Muscle of leg (tissue), 11 donors: Measurements from ENCODE around the gene SRGAP3. TPM values are rescaled to one million over a fixed set of nuclear protein-coding genes. Genes with fewer than 3 reads are reported as not detected.

Experiments used
- DNase-seq: peaks from one replicate; pipeline ENCODE4 v3.0.0; 2013
- H3K27ac ChIP-seq: one replicate; pipeline ENCODE4 v1.5.1; 2013; ENCODE audit warnings: mild to moderate bottlenecking, low read length, control low read depth
- H3K27me3 ChIP-seq: one replicate; pipeline ENCODE4 v1.6.1; 2013; ENCODE audit warnings: low read length; ENCODE audit not compliant: control insufficient read depth, insufficient read depth
- H3K36me3 ChIP-seq: one replicate; pipeline ENCODE4 v1.6.1; 2013; ENCODE audit warnings: low read length; ENCODE audit not compliant: control insufficient read depth, insufficient read depth
- H3K4me1 ChIP-seq: one replicate; pipeline ENCODE4 v1.6.1; 2013; ENCODE audit warnings: low read length; ENCODE audit not compliant: control insufficient read depth, insufficient read depth
- H3K4me3 ChIP-seq: one replicate; pipeline ENCODE4 v1.5.1; 2013; ENCODE audit warnings: low read length, control low read depth
- H3K9me3 ChIP-seq: replicated peaks from 2 replicates; pipeline ENCODE4 v1.6.1; 2013; ENCODE audit warnings: low read depth, low read length; ENCODE audit not compliant: control insufficient read depth
- WGBS: methylation state at CpG from one replicate; pipeline ENCODE4 v1.1.5; 2013; ENCODE audit warnings: missing lambda C conversion rate; ENCODE audit not compliant: insufficient coverage; 5-methylcytosine and 5-hydroxymethylcytosine counted together
- polyA plus RNA-seq, 8 donors: library from polyadenylated mRNA; unstranded; fragments of 120-200 nt; gene quantifications; one replicate each; pipeline versions ENCODE4 v1.2.1 to v1.2.3, GENCODE V29; 2013; ENCODE audit warnings: inconsistent platforms in 1 of 8, low replicate concordance in 1 of 8; ENCODE audit not compliant: insufficient read length in 8 of 8, insufficient read depth in 1 of 8
- total RNA-seq: library from RNA; stranded (reverse); fragments of 120-200 nt; gene quantifications from one replicate; pipeline ENCODE4 v1.2.4, GENCODE V29; 2013

The SRGAP3 gene
- total and polyA plus RNA-seq, 9 donors: 16.2 to 25.7 (median 20.2) TPM

GRCh38 chr3:8954938-8955763 is 294.3 kb downstream of the SRGAP3 start:
- H3K4me1 ChIP-seq: no peaks in the 10 kb centered on the region
- WGBS: 91% methylated on average over 2 of the region's 4 CpGs
- no peak overlapping the region for H3K27ac ChIP-seq
- peaks cover 3% of the 10 kb centered on the region for H3K36me3 ChIP-seq
- H3K9me3 ChIP-seq: no peaks in the 10 kb centered on the region
- no peaks in the 10 kb centered on the region for H3K27me3 ChIP-seq
- no peak for DNase-seq
- H3K4me3 ChIP-seq: no peak overlapping the region

GRCh38 chr3:8953313-8953712 is 296.1 kb downstream of the SRGAP3 start:
- Histone ChIP-seq H3K4me3 (no peak overlapping the region), H3K9me3 (no peaks in the 10 kb centered on the region), H3K27me3 (no peaks in the 10 kb centered on the region), H3K4me1 (no peaks in the 10 kb centered on the region), H3K27ac (no peak overlapping the region), H3K36me3 (peaks cover 3% of the 10 kb centered on the region)
- DNase-seq: no peak

GRCh38 chr3:8952130-8952529 is 297.3 kb downstream of the SRGAP3 start:
- Histone ChIP-seq H3K4me3 (no peak overlapping the region), H3K4me1 (no peaks in the 10 kb centered on the region), H3K27ac (no peak overlapping the region), H3K36me3 (peaks cover 3% of the 10 kb centered on the region), H3K27me3 (no peaks in the 10 kb centered on the region), H3K9me3 (no peaks in the 10 kb centered on the region)
- DNase-seq: no peak

DNA sequence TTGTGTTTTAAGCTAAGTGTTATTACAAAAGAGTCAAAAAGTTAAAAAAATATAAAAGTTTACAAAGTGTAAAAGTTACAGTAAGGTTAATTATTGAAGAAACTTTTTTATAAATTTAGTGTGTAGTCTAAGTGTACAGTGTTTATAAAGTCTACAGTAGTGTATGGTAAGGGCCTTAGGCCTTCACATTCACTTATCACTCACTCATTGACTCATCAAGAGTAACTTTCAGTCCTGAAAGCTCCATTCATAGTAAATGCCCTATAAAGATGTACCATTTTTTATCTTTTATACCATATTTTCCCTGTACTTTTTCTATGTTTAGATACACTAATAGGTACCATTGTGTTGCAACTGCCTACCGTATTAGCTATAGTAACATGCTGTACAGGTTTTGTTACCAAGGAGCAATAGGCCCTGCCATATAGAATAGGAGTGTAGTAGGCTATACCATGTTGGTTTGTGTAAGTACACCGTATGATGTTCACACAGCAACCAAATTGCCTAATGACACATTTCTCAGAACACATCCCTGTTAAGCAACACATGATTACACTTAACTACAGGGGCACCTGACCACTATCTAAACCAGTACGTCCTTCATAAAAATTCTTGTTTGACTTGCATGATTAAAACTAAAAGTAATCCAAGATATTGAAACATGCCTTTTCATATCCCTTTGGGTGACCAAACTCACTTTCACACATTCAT is 303.4 kb downstream of the SRGAP3 start:
- no peak for DNase-seq
- H3K4me1 ChIP-seq: no peaks in the 10 kb centered on the region
- no peak overlapping the region for H3K4me3 ChIP-seq
- WGBS: no CpG with 5 or more reads among the region's 3 CpGs
- no peak overlapping the region for H3K27ac ChIP-seq
- H3K9me3 ChIP-seq: peaks cover 6% of the 10 kb centered on the region
- H3K36me3 ChIP-seq: peaks cover 10% of the 10 kb centered on the region
- H3K27me3 ChIP-seq: no peaks in the 10 kb centered on the region

- DNase-seq: no peak
- Histone ChIP-seq H3K4me3 (no peak overlapping the region), H3K9me3 (peaks cover 6% of the 10 kb centered on the region), H3K4me1 (no peaks in the 10 kb centered on the region), H3K27ac (no peak overlapping the region), H3K36me3 (peaks cover 17% of the 10 kb centered on the region), H3K27me3 (no peaks in the 10 kb centered on the region)
- WGBS: 80% methylated on average over 1 of the region's 4 CpGs
These were observed 306.5 kb downstream of the SRGAP3 start for GRCh38 chr3:8942746-8943488.

- H3K27me3 ChIP-seq: no peaks in the 10 kb centered on the region
- no peak for DNase-seq
- H3K36me3 ChIP-seq: peaks cover 17% of the 10 kb centered on the region
- H3K4me1 ChIP-seq: no peaks in the 10 kb centered on the region
- H3K4me3 ChIP-seq: no peak overlapping the region
- H3K27ac ChIP-seq: no peak overlapping the region
- peaks cover 6% of the 10 kb centered on the region for H3K9me3 ChIP-seq
- WGBS: no CpG with 5 or more reads among the region's 4 CpGs
These were observed 307.3 kb downstream of the SRGAP3 start for GRCh38 chr3:8942115-8942514.

DNA sequence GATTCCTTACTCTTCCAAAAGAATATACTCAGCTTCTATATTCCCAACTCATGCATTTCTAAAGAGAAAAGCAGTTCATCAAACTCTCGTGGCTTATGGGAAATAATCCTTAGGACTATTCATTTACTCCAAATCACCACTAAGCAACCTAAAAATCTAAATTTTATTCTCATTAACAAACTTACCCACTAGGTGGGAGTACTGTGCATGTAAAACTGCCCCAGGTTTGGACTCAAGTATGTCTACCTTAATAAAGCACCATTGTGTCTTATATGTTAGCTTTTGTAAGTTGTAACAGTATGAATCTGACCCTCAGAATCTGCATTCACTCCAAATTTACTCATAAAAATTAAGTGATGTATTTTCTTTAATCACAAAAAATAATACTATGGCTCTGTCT is 311.4 kb downstream of the SRGAP3 start:
- peaks cover 17% of the 10 kb centered on the region for H3K36me3 ChIP-seq
- no peak for DNase-seq
- WGBS: no CpG with 5 or more reads among the region's 1 CpG
- no peaks in the 10 kb centered on the region for H3K4me1 ChIP-seq
- H3K27ac ChIP-seq: no peak overlapping the region
- H3K4me3 ChIP-seq: no peak overlapping the region
- H3K9me3 ChIP-seq: peaks cover 2% of the 10 kb centered on the region
- H3K27me3 ChIP-seq: no peaks in the 10 kb centered on the region

GRCh38 chr3:8937064-8938020 is 312.1 kb downstream of the SRGAP3 start:
- H3K4me3 ChIP-seq: no peak overlapping the region
- no peak for DNase-seq
- peaks cover 16% of the 10 kb centered on the region for H3K36me3 ChIP-seq
- no peaks in the 10 kb centered on the region for H3K4me1 ChIP-seq
- H3K27ac ChIP-seq: no peak overlapping the region
- no peaks in the 10 kb centered on the region for H3K27me3 ChIP-seq
- no peaks in the 10 kb centered on the region for H3K9me3 ChIP-seq
- no CpG with 5 or more reads among the region's 6 CpGs for whole genome bisulfite sequencing

DNA sequence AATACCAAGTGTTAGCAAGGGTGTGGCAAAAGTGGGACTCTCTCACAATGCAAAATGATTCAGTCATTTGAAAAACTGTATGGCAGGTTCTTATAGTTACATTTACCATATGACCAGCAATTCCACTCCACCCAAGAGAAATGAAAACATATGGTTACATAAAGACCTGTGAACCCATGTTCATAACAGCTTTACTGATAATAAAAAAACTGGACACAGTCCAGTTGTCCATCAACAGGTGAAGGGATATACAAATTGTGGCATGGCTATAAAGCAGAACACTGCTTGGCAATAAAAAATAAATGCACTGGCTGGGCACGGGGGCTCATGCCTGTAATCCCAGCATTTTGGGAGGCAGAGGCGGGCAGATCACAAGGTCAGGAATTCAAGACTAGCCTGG is 316.9 kb downstream of the SRGAP3 start:
- no peaks in the 10 kb centered on the region for H3K27me3 ChIP-seq
- WGBS: 78% methylated on average over 1 of the region's 2 CpGs
- no peaks in the 10 kb centered on the region for H3K9me3 ChIP-seq
- no peak overlapping the region for H3K27ac ChIP-seq
- no peaks in the 10 kb centered on the region for H3K4me1 ChIP-seq
- no peak overlapping the region for H3K4me3 ChIP-seq
- no peak for DNase-seq
- H3K36me3 ChIP-seq: peaks cover 2% of the 10 kb centered on the region
